Lower leg skin (tissue), 3 donors: Measurements from ENCODE around the gene BTBD7.

Source experiments
- CTCF ChIP-seq, 3 donors: fragments of 450-650 bp; IDR thresholded peaks; one replicate each; pipeline ENCODE4 v1.5.1; 2016; ENCODE audit warnings: antibody characterized with exemption in 3 of 3, mild to moderate bottlenecking in 3 of 3, moderate library complexity in 2 of 3
- POLR2A ChIP-seq, 2 donors: fragments of 450-650 bp; IDR thresholded peaks; one replicate each; pipeline ENCODE4 v1.6.1; 2016 to 2017; ENCODE audit warnings: antibody characterized with exemption in 2 of 2, mild to moderate bottlenecking in 1 of 2, moderate library complexity in 1 of 2

GRCh38 chr14:93322929-93323599, 9.8 kb downstream of the BTBD7 start:
- no peak for TF ChIP-seq CTCF (IDR thresholded peaks at IDR 0.05)
- no peak for TF ChIP-seq POLR2A (IDR thresholded peaks at IDR 0.05)
